ENCODE data around the gene CSHL1. TPM values are rescaled to one million over a fixed set of nuclear protein-coding genes. Genes with fewer than 3 reads are reported as not detected.

The CSHL1 gene
- total RNA-seq, 4 donors from 2014 or later, result not detected

- no peaks in the 10 kb centered on the region for H3K27me3 ChIP-seq
- H3K27ac ChIP-seq, result no peak overlapping the region
- 100% methylated on average over 6 of the region's 14 CpGs for WGBS
- H3K9me3 ChIP-seq, result no peaks in the 10 kb centered on the region
- no peaks in the 10 kb centered on the region for H3K4me1 ChIP-seq
- H3K36me3 ChIP-seq, result no peaks in the 10 kb centered on the region
- DNase-seq (ENCODE audit: low spot score in 2 of 2), result no peak
- TF ChIP-seq POLR2A (IDR thresholded peaks at IDR 0.05), result no peak
- no peak for TF ChIP-seq POLR2AphosphoS5 (IDR thresholded peaks at IDR 0.05)
- TF ChIP-seq EP300 (IDR thresholded peaks at IDR 0.05), result no peak
- TF ChIP-seq CTCF (IDR thresholded peaks at IDR 0.05), result no peak
- no peak overlapping the region for H3K4me3 ChIP-seq
Measured at GRCh38 chr17:63940584-63940983, 29.5 kb upstream of the CSHL1 start.

GRCh38 chr17:63939884-63940283, 28.8 kb upstream of the CSHL1 start:
- Histone ChIP-seq H3K36me3 (no peaks in the 10 kb centered on the region), H3K27ac (no peak overlapping the region), H3K4me1 (no peaks in the 10 kb centered on the region), H3K4me3 (no peak overlapping the region), H3K27me3 (no peaks in the 10 kb centered on the region), H3K9me3 (no peaks in the 10 kb centered on the region)
- TF ChIP-seq POLR2AphosphoS5 (IDR thresholded peaks at IDR 0.05) (no peak), CTCF (IDR thresholded peaks at IDR 0.05) (no peak), POLR2A (IDR thresholded peaks at IDR 0.05) (no peak), EP300 (IDR thresholded peaks at IDR 0.05) (no peak)
- DNase-seq (ENCODE audit: low spot score in 2 of 2), result no peak
- WGBS, result 80% methylated on average over 6 of the region's 6 CpGs

- H3K36me3 ChIP-seq, result no peaks in the 10 kb centered on the region
- H3K27me3 ChIP-seq, result no peaks in the 10 kb centered on the region
- no peaks in the 10 kb centered on the region for H3K4me1 ChIP-seq
- 92% methylated on average over 9 of the region's 9 CpGs for WGBS
- DNase-seq (ENCODE audit: low spot score in 2 of 2), result no peak
- H3K4me3 ChIP-seq, result no peak overlapping the region
- no peaks in the 10 kb centered on the region for H3K9me3 ChIP-seq
- TF ChIP-seq CTCF (IDR thresholded peaks at IDR 0.05), result no peak
- no peak overlapping the region for H3K27ac ChIP-seq
Measured at GRCh38 chr17:63939401-63939800, 28.3 kb upstream of the CSHL1 start.

GRCh38 chr17:63937920-63938319, 26.9 kb upstream of the CSHL1 start:
- Histone ChIP-seq H3K27ac (no peak overlapping the region), H3K9me3 (no peaks in the 10 kb centered on the region), H3K4me3 (no peak overlapping the region), H3K27me3 (no peaks in the 10 kb centered on the region), H3K36me3 (no peaks in the 10 kb centered on the region), H3K4me1 (no peaks in the 10 kb centered on the region)
- DNase-seq (ENCODE audit: low spot score in 2 of 2), result no peak
- TF ChIP-seq CTCF (IDR thresholded peaks at IDR 0.05) (no peak), POLR2AphosphoS5 (IDR thresholded peaks at IDR 0.05) (no peak), POLR2A (IDR thresholded peaks at IDR 0.05) (no peak), EP300 (IDR thresholded peaks at IDR 0.05) (no peak)
- WGBS, result 93% methylated on average over 4 of the region's 4 CpGs

GRCh38 chr17:63937319-63937718, 26.3 kb upstream of the CSHL1 start:
- Histone ChIP-seq H3K36me3 (no peaks in the 10 kb centered on the region), H3K27me3 (no peaks in the 10 kb centered on the region), H3K27ac (no peak overlapping the region), H3K9me3 (no peaks in the 10 kb centered on the region), H3K4me1 (no peaks in the 10 kb centered on the region), H3K4me3 (no peak overlapping the region)
- DNase-seq (ENCODE audit: low spot score in 2 of 2), result no peak
- 87% methylated on average over 6 of the region's 6 CpGs for WGBS
- TF ChIP-seq POLR2A (IDR thresholded peaks at IDR 0.05), result no peak
- no peak for TF ChIP-seq POLR2AphosphoS5 (IDR thresholded peaks at IDR 0.05)
- TF ChIP-seq CTCF (IDR thresholded peaks at IDR 0.05), result no peak
- TF ChIP-seq EP300 (IDR thresholded peaks at IDR 0.05), result no peak

All from suprapubic skin (tissue), 4 donors.